Immature natural killer cell (primary cell): Measurements from ENCODE around the gene CLTC. TPM values are rescaled to one million over a fixed set of nuclear protein-coding genes. Genes with fewer than 3 reads are reported as not detected.

Experiments used
- DNase-seq, 3 donors: peaks; one replicate each; pipeline ENCODE4 v3.0.0; 2022; ENCODE audit warnings: mixed read lengths in 1 of 3
- H3K27ac Mint-ChIP-seq, 6 donors: one replicate each; pipeline ENCODE4 v1.8.0; 2020; ENCODE audit warnings: mixed read lengths in 6 of 6, mild to moderate bottlenecking in 5 of 6, inconsistent platforms in 4 of 6, moderate library complexity in 3 of 6
- H3K27me3 Mint-ChIP-seq, 3 donors: one replicate each; pipeline ENCODE4 v1.8.0; 2020 to 2021; ENCODE audit warnings: low read depth in 3 of 3, mild to moderate bottlenecking in 3 of 3, mixed read lengths in 3 of 3, moderate library complexity in 3 of 3, inconsistent platforms in 1 of 3
- H3K36me3 Mint-ChIP-seq, 3 donors: one replicate each; pipeline ENCODE4 v1.8.0; 2020; ENCODE audit warnings: mixed read lengths in 3 of 3, inconsistent platforms in 2 of 3, mild to moderate bottlenecking in 2 of 3
- H3K4me1 Mint-ChIP-seq, 2 donors: one replicate each; pipeline ENCODE4 v1.8.0; 2020; ENCODE audit warnings: inconsistent platforms in 2 of 2, mild to moderate bottlenecking in 2 of 2, mixed read lengths in 2 of 2, moderate library complexity in 1 of 2
- H3K4me3 Mint-ChIP-seq, 5 donors: one replicate each; pipeline ENCODE4 v1.8.0; 2020; ENCODE audit warnings: mild to moderate bottlenecking in 5 of 5, mixed read lengths in 5 of 5, inconsistent platforms in 3 of 5, moderate library complexity in 3 of 5
- H3K9me3 Mint-ChIP-seq, 6 donors: one replicate each; pipeline ENCODE4 v1.8.0; 2020; ENCODE audit warnings: mild to moderate bottlenecking in 6 of 6, mixed read lengths in 6 of 6, inconsistent platforms in 4 of 6, moderate library complexity in 3 of 6
- polyA plus RNA-seq, 3 donors: library from polyadenylated mRNA; unstranded; fragments of 300-500 nt; fragmentation: Illumina TruSeq; gene quantifications; one replicate each; pipeline ENCODE4 v1.2.3, GENCODE V29; 2021

CLTC gene
- polyA plus RNA-seq, 3 donors from 2014 or later: 33.9 to 65.6 (median 45.4) TPM

DNA sequence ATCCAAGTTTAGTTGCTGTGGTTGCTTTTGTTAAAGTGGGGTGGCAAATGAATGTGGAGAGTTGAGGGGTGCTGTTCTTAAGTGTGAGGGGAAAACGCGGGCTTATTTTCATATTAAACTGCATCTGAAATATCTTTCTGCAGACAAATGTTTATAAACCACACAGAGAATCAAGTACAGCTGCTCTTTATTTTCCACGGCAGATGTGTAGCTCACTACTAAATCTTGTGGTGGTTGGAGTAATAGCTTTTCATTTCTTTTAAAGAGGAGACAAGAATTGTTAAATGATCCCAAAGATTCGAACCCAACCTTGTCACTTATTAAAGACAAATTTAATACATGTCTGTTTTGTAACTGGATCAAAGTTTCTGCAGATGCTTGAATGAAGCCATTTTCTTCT is 2.1 kb downstream of the CLTC start:
- Mint-ChIP-seq H3K9me3 (no peaks in the 10 kb centered on the region), H3K27me3 (peaks cover 14 to 27% (median 26%) of the 10 kb centered on the region in 3 donors), H3K4me1 (peaks cover 66 to 72% of the 10 kb centered on the region in 2 donors), H3K36me3 (no peaks in the 10 kb centered on the region), H3K27ac (peak overlapping the region; percentile 68 to 99 (median 98)), H3K4me3 (peak overlapping the region; percentile 48 to 97 (median 94))
- DNase-seq: no peak

DNA sequence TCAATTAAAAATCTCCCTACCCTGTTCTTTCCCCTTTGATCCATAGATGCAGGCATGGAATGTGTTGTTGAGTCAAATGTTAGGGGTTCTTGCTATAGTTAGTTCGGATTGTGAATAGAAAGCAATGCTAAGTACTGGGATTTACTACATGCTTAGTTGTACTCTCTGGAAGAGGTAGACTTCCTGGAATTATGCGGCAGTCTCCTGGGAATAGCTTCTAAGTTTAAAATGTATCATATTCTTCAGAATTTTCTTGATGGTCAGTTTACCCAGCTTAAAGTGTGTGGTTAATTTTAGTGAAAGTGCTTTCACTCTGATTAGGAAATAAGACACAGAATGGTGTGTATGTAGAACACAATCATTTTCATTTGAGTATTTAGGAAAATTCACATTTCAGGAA is 3.5 kb downstream of the CLTC start:
- peaks cover 69 to 80% of the 10 kb centered on the region in 2 donors for H3K4me1 Mint-ChIP-seq
- H3K36me3 Mint-ChIP-seq: no peaks in the 10 kb centered on the region
- peaks cover 14 to 27% (median 26%) of the 10 kb centered on the region in 3 donors for H3K27me3 Mint-ChIP-seq
- H3K4me3 Mint-ChIP-seq: peak overlapping the region in 4 of 5 donors; percentile 1 to 72 (median 35)
- no peaks in the 10 kb centered on the region for H3K9me3 Mint-ChIP-seq
- DNase-seq: no peak
- peak overlapping the region; percentile 50 to 99 (median 84) for H3K27ac Mint-ChIP-seq

DNA sequence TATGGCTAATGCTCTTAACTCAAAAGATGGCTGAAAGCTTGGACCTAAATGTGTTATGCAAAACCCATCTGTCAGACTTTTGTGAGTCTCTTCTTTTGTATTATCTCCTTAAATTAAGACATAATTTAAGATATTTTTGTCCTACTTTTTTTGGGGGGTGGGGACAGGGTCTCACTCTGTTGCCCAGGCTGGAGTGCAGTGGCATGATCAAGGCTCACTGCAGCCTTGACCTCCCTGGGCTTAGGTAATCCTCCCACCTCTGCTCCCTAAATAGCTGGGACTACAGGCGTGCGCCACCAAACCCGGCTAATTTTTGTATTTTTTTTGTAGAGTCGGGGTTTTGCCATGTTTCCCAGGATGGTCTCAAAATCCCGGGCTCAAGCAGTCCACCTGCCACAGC is 7.1 kb downstream of the CLTC start:
- H3K36me3 Mint-ChIP-seq: no peaks in the 10 kb centered on the region
- no peaks in the 10 kb centered on the region for H3K9me3 Mint-ChIP-seq
- no peak overlapping the region for H3K27ac Mint-ChIP-seq
- DNase-seq: no peak
- peaks cover 68 to 88% of the 10 kb centered on the region in 2 donors for H3K4me1 Mint-ChIP-seq
- peaks cover 0 to 2% (median 0%) of the 10 kb centered on the region in 3 donors for H3K27me3 Mint-ChIP-seq
- no peak overlapping the region for H3K4me3 Mint-ChIP-seq

DNA sequence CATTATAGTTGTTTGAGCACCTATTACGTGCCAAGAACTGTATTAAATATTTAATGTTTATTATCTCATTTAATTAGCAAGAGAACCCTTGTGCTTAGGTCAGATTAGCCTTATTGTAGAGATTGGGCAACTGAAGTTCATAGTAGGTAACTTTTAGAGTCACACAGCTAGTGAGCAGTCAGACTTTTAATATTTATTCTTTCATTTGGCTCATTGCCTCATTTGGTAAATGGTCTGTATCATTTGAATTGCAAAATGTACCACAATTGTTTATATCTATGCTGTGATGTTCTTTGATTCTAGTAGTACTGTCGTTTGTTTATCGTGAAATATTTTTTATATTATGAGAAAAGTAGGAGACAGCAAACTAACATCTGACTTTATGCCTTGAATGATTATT is 7.6 kb downstream of the CLTC start:
- Mint-ChIP-seq H3K4me1 (peaks cover 66 to 84% of the 10 kb centered on the region in 2 donors), H3K4me3 (peak overlapping the region in 1 of 5 donors; percentile 11), H3K36me3 (no peaks in the 10 kb centered on the region), H3K27me3 (peaks cover 0 to 2% (median 0%) of the 10 kb centered on the region in 3 donors), H3K27ac (peak overlapping the region in 1 of 6 donors; percentile 78), H3K9me3 (no peaks in the 10 kb centered on the region)
- no peak for DNase-seq

DNA sequence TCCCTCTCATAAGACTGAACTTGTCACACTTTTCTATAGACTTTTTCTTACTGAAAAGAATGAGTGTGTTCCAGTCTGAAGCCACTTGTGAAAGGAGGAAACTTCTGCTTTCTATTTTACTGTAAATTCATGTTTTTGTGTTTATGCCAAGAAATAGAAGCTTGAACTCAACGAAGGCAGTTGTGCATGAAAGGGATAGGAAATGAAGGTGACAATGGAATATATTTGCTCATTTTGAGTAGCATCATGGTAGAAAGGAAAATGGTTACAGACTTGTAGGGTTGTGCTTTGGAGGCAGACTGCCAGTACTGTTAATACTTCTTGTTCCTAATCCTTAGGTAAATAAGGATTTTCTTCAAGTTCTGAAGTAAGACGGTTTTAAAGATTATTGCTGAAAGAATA is 8.1 kb downstream of the CLTC start:
- peak overlapping the region in 2 of 5 donors; percentile 30 to 33 for H3K4me3 Mint-ChIP-seq
- H3K36me3 Mint-ChIP-seq: no peaks in the 10 kb centered on the region

DNA sequence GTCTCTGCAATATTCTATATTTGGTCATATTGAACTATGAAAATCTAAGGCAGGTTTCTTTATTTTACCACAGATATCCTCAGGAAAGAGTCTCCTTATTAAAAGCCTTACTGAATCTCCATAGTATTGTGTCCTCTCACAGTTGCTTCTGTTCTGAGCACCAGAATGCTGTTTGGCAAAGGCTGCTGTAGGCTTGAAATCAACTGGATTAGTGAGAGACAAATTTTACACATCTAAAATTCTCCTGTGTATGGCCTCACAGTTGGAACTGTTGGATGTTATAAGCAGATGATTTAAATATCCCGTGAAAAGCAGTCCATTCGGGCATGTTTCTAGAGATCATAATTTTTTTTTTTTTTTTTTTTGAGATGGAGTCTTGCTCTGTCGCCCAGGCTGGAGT is 9.5 kb downstream of the CLTC start:
- H3K4me1 Mint-ChIP-seq: peaks cover 68 to 84% of the 10 kb centered on the region in 2 donors
- no peak overlapping the region for H3K4me3 Mint-ChIP-seq
- no peaks in the 10 kb centered on the region for H3K36me3 Mint-ChIP-seq
- peak overlapping the region in 4 of 6 donors; percentile 11 to 53 (median 21) for H3K27ac Mint-ChIP-seq
- H3K9me3 Mint-ChIP-seq: no peaks in the 10 kb centered on the region
- H3K27me3 Mint-ChIP-seq: peaks cover 0 to 2% (median 0%) of the 10 kb centered on the region in 3 donors
- no peak for DNase-seq

More for the DNA sequence above, 8.1 kb downstream of the CLTC start:
- Mint-ChIP-seq H3K4me1 (peaks cover 66 to 84% of the 10 kb centered on the region in 2 donors), H3K27ac (peak overlapping the region in 3 of 6 donors; percentile 24 to 78 (median 48)), H3K27me3 (peaks cover 0 to 2% (median 0%) of the 10 kb centered on the region in 3 donors), H3K9me3 (no peaks in the 10 kb centered on the region)
- no peak for DNase-seq

DNA sequence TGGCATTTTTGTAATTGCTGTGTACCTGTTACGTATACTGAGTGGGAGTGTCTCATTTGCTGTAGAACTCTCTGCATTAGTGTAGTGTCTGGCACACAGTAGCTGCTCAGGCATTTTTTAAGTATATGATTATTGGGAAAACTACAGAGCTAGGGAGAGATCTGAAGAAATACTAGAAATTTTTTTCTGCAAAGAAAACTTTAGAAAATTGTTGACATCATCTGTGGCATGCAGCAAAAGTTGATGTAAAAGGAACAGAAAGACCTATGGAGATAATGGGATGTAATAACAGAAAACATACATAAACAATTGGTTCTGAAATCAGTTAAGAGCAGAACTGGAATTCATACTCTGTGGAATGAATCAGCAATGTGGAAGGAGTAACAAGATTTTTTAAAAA is 11.6 kb downstream of the CLTC start:
- DNase-seq: no peak
- Mint-ChIP-seq H3K9me3 (no peaks in the 10 kb centered on the region), H3K27me3 (peaks cover 0 to 2% (median 0%) of the 10 kb centered on the region in 3 donors), H3K4me1 (peaks cover 68 to 89% of the 10 kb centered on the region in 2 donors), H3K4me3 (peak overlapping the region in 1 of 5 donors; percentile 4), H3K27ac (peak overlapping the region in 4 of 6 donors; percentile 21 to 46 (median 28)), H3K36me3 (no peaks in the 10 kb centered on the region)

DNA sequence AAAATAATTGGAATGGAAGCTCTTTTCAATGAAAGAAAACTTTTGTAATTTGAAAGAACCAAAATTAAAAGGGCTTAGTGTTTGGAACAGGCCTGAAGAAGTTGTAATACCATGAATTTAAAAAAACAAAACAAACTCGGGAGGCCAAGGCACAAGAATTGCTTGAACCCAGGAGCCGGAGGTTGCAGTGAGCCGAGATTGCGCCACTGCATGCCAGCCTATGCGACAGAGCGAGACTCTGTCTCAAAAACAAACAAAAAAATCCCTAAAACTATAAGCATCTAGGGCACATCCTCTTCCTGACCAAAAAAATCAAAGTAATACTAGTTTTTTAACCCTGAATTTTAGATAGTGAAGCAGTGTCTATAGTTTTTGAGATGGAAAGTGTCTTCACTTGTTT is 12.7 kb downstream of the CLTC start:
- peaks cover 63 to 79% of the 10 kb centered on the region in 2 donors for H3K4me1 Mint-ChIP-seq
- peak overlapping the region in 2 of 6 donors; percentile 41 to 43 for H3K27ac Mint-ChIP-seq
- no peak for DNase-seq

DNA sequence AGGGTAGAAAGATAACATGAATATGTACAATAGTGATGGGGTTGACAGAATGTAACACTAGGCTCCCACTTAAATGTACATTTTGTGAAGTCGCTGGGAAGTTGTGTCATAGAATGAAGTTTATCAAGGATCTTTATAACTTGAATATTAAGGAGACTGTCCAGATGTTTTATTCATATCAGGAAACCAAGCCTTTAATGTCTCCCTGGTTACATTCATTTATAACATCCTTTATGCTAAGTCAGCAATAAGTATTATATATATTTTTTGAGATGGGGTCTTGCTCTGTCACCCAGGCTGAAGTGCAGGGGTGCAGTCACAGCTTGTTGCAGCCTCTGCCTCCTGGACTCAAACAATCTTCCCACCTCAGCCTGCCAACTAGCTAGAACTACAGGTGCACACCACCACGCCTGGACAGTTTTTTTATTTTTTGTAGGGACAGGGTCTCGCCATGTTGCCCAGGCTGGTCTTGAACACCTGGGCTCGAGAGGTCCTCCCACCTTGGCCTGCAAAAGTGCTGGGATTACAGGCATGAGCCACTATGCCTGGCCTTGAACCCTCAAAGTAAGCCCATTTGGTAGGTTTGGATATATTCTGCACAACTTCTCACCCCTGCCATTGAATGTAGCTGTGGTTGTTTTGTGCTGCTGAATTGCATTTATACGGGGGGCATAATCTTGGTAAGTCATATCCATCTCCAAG is 14.1 kb downstream of the CLTC start:
- Mint-ChIP-seq H3K9me3 (no peaks in the 10 kb centered on the region), H3K27ac (peak overlapping the region in 2 of 6 donors; percentile 17 to 31), H3K4me3 (peak overlapping the region in 1 of 5 donors; percentile 10), H3K36me3 (no peaks in the 10 kb centered on the region), H3K4me1 (peaks cover 62 to 78% of the 10 kb centered on the region in 2 donors), H3K27me3 (peaks cover 0 to 2% (median 0%) of the 10 kb centered on the region in 3 donors)
- no peak for DNase-seq

More for the DNA sequence above, 12.7 kb downstream of the CLTC start:
- no peaks in the 10 kb centered on the region for H3K9me3 Mint-ChIP-seq
- peaks cover 0 to 2% (median 0%) of the 10 kb centered on the region in 3 donors for H3K27me3 Mint-ChIP-seq
- H3K4me3 Mint-ChIP-seq: no peak overlapping the region
- no peaks in the 10 kb centered on the region for H3K36me3 Mint-ChIP-seq

DNA sequence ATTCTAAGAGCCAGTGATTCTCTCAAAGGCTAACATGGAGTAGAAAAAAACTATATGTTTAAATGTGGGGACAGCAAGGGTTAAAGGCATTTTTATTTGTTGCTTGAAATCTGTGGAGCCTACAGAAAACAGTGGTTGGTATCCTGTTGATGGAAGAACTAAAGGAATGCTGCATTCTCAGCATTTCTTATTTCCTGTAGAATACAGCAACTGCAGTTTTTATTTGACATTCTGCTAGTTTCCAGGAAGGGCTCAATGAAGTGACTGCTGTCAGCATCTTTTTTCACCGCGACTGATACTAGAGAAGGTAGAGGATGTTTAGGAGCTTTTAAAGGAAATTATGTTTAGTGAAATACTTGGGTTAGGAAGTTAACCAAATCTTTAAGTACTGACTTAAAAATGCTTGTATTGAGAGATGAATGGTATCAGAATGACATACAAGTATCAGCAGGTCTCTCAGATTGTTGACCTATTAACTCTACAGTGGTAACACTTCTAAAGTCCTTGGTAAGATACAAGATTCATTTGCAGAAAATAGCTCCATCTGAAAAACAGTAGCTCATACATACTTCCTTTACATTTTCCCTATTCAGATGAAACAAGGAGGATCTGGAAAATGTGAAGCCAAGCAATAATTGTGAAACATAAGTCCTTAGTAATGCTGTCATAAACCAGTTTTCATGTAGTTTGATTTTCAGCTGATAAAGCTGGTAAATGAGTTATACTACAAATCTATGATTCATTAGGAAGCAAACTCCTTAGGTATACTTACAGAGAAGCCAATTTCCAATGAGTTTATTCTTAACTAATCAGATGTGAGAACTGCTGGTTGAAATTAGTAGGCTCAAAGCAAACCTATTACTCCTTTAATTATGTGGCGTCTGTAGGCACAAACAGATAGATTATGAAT is 15.2 kb downstream of the CLTC start:
- Mint-ChIP-seq H3K4me1 (peaks cover 61 to 76% of the 10 kb centered on the region in 2 donors), H3K4me3 (peak overlapping the region in 1 of 5 donors; percentile 35)

DNA sequence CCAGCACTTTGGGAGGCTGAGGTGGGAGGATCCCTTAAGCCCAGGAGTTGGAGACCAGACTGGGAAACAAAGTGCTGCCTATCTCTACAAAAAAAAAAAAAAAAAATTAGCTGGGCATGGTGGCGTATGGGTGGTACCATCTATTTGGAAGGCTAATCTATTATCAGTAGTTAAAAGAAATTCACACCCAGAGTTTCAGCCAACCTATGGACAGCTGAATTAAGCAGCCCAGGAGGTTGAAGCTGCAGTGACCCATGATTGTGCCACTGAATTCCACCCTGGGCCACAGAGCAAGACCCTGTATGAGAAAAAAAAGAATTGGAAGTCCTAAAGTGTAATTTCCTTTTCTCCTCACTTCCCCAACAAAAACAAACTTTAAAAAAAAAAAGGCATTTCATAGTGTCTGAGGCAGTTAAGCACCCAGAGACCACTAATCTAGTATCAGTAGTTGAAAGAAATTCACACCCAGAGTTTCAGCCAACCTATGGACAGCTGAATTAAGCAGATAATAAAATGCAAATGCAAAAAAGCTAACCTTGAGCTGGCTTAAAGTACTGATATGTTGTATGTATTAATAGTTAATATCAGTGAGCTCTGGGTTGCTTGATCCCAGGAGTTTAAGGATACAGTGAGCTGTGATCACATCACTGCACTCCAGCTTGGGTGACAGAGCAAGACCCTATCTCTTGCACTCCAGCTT is 18.1 kb downstream of the CLTC start:
- Mint-ChIP-seq H3K27me3 (peaks cover 0 to 1% (median 0%) of the 10 kb centered on the region in 3 donors), H3K27ac (no peak overlapping the region), H3K4me1 (peaks cover 65 to 81% of the 10 kb centered on the region in 2 donors), H3K4me3 (no peak overlapping the region), H3K9me3 (no peaks in the 10 kb centered on the region), H3K36me3 (no peaks in the 10 kb centered on the region)
- DNase-seq: no peak

More for the DNA sequence above, 15.2 kb downstream of the CLTC start:
- peaks cover 0 to 2% (median 0%) of the 10 kb centered on the region in 3 donors for H3K27me3 Mint-ChIP-seq
- no peak for DNase-seq
- H3K27ac Mint-ChIP-seq: peak overlapping the region; percentile 35 to 63 (median 47)
- H3K9me3 Mint-ChIP-seq: no peaks in the 10 kb centered on the region
- no peaks in the 10 kb centered on the region for H3K36me3 Mint-ChIP-seq

DNA sequence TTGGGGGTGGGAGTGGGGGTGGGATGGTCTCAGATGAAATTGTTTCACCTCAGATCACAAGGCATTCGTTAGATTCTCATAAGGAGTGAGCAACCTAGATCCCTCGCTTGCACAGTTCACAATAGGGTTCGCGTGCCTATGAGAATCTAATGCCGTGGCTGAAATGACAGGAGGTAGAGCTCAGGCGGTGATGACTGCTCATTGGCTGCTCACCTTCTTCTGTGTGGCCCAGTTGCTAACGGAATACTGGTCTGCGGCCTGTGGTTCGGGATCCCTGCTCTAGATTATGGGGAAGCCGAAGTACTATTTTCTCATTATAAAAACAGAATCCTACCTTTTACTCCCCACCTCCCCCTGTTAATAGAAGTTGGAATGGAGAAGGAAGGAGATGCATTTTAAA is 18.9 kb downstream of the CLTC start:
- H3K4me1 Mint-ChIP-seq: peaks cover 66 to 81% of the 10 kb centered on the region in 2 donors
- no peaks in the 10 kb centered on the region for H3K9me3 Mint-ChIP-seq
- H3K36me3 Mint-ChIP-seq: no peaks in the 10 kb centered on the region
- DNase-seq: no peak
- H3K4me3 Mint-ChIP-seq: no peak overlapping the region
- peak overlapping the region in 1 of 6 donors; percentile 59 for H3K27ac Mint-ChIP-seq
- H3K27me3 Mint-ChIP-seq: peaks cover 0 to 2% (median 0%) of the 10 kb centered on the region in 3 donors
